Trophoblast cell (in vitro differentiated cells and primary cell): ENCODE measurements around the gene USP17L27.
"Not testable (repeated sequence)": the region's sequence is repeated elsewhere in the genome, so short reads cannot be mapped to it uniquely, and the experiment has no call there.

Experiments used
- DNase-seq, 2 donors: peaks; one replicate each; pipeline ENCODE4 v3.0.0-alpha.2; 2016
- H2AFZ ChIP-seq: 2 replicates; pipeline ENCODE4 v1.6.1; 2013; ENCODE audit warnings: low read length, moderate library complexity, mild to moderate bottlenecking; ENCODE audit not compliant: insufficient read depth, poor library complexity
- H2AK5ac ChIP-seq: 2 replicates; pipeline ENCODE4 v1.6.1; 2013; ENCODE audit warnings: mild to moderate bottlenecking, low read length
- H2BK120ac ChIP-seq: 2 replicates; pipeline ENCODE4 v1.6.1; 2013; ENCODE audit warnings: low read length, mild to moderate bottlenecking, moderate library complexity; ENCODE audit not compliant: insufficient read depth, poor library complexity
- H2BK12ac ChIP-seq: 2 replicates; pipeline ENCODE4 v1.6.1; 2013; ENCODE audit warnings: mild to moderate bottlenecking, low read length, moderate library complexity
- H2BK5ac ChIP-seq: 2 replicates; pipeline ENCODE4 v1.6.1; 2013; ENCODE audit warnings: low read length, low read depth, moderate library complexity, mild to moderate bottlenecking; ENCODE audit not compliant: poor library complexity
- H3K14ac ChIP-seq: 2 replicates; pipeline ENCODE4 v1.6.1; 2013; ENCODE audit warnings: mild to moderate bottlenecking, low read length
- H3K18ac ChIP-seq: 2 replicates; pipeline ENCODE4 v1.6.1; 2013; ENCODE audit warnings: mild to moderate bottlenecking, low read length
- H3K23ac ChIP-seq: 2 replicates; pipeline ENCODE4 v1.6.1; 2013; ENCODE audit warnings: low read length
- H3K27ac ChIP-seq: 2 replicates; pipeline ENCODE4 v1.5.1; 2013; ENCODE audit warnings: low read depth, mild to moderate bottlenecking, inconsistent platforms, low read length, moderate library complexity
- H3K27me3 ChIP-seq: 2 replicates; pipeline ENCODE4 v1.6.1; 2013; ENCODE audit warnings: inconsistent platforms, mild to moderate bottlenecking, low read length, moderate library complexity; ENCODE audit not compliant: insufficient read depth
- H3K36me3 ChIP-seq, 2 experiments: 1 replicate in 1 of 2; 2 replicates in 1 of 2; pipeline ENCODE4 v1.6.1; 2013; ENCODE audit warnings: low read length in 2 of 2, mild to moderate bottlenecking in 2 of 2, moderate library complexity in 1 of 2; ENCODE audit not compliant: insufficient read depth in 2 of 2, control insufficient read depth in 1 of 2
- H3K4ac ChIP-seq: 2 replicates; pipeline ENCODE4 v1.6.1; 2013; ENCODE audit warnings: low read depth, mild to moderate bottlenecking, low read length, moderate library complexity
- H3K4me1 ChIP-seq, 2 experiments: 1 replicate in 1 of 2; 2 replicates in 1 of 2; pipeline ENCODE4 v1.6.1; 2013; ENCODE audit warnings: low read length in 2 of 2, mild to moderate bottlenecking in 2 of 2, moderate library complexity in 1 of 2; ENCODE audit not compliant: insufficient read depth in 2 of 2, control insufficient read depth in 1 of 2
- H3K4me2 ChIP-seq: 2 replicates; pipeline ENCODE4 v1.6.1; 2013; ENCODE audit warnings: inconsistent platforms, mild to moderate bottlenecking, low read length, moderate library complexity
- H3K4me3 ChIP-seq: 2 replicates; pipeline ENCODE4 v1.5.1; 2013; ENCODE audit warnings: mild to moderate bottlenecking, low read depth, low read length, inconsistent platforms
- H3K79me1 ChIP-seq: one replicate; pipeline ENCODE4 v1.6.1; 2013; ENCODE audit warnings: low read length
- H3K79me2 ChIP-seq: 2 replicates; pipeline ENCODE4 v1.6.1; 2013; ENCODE audit warnings: low read length, mild to moderate bottlenecking; ENCODE audit not compliant: control insufficient read depth, insufficient read depth, poor library complexity
- H3K9ac ChIP-seq: 2 replicates; pipeline ENCODE4 v1.6.1; 2013; ENCODE audit warnings: mild to moderate bottlenecking, low read length
- H3K9me3 ChIP-seq: 2 replicates; pipeline ENCODE4 v1.6.1; 2013; ENCODE audit warnings: low read depth, mild to moderate bottlenecking, control low read depth, inconsistent platforms, low read length; ENCODE audit not compliant: insufficient read depth
- H4K12ac ChIP-seq: 2 replicates; pipeline ENCODE4 v1.6.1; 2013; ENCODE audit warnings: low read depth, mild to moderate bottlenecking, low read length, moderate library complexity
- H4K8ac ChIP-seq: 2 replicates; pipeline ENCODE4 v1.6.1; 2013; ENCODE audit warnings: low read depth, mild to moderate bottlenecking, low read length, moderate library complexity
- H4K91ac ChIP-seq: one replicate; pipeline ENCODE4 v1.6.1; 2013; ENCODE audit warnings: low read depth, mild to moderate bottlenecking, low read length, moderate library complexity
- WGBS: extraction: QIAGEN DNeasy Blood & Tissue Kit; methylation state at CpG from one replicate; pipeline ENCODE4 v1.1.7; 2013; ENCODE audit warnings: missing lambda C conversion rate; ENCODE audit not compliant: insufficient read length, insufficient coverage; ENCODE audit errors: extremely low coverage; 5-methylcytosine and 5-hydroxymethylcytosine counted together

The USP17L27 gene

DNA sequence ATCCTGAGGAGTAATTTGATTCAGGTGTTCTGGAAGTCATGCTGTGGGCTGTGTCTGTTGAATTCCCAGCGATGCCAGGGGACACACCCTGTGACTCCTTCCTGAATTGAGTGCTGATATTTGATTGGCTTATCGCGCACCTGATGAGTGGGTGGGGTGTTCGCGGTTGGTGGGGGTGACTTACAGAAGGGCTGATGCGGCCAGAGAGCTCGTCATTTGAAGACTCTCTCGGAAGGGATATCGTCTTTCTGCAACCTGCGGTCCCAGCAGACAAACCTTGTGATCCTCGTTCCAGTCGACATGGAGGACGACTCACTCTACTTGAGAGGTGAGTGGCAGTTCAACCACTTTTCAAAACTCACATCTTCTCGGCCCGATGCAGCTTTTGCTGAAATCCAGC lies 9.6 kb upstream of the USP17L27 start, which contains the start of gene USP17L26:
Gene USP17L26, plus strand, starts transcription at position 301 of the 400 bp plus-strand sequence. Its CDS starts 0 bp downstream, at position 301.
- H2BK5ac ChIP-seq, H3K4ac ChIP-seq, H3K4me1 ChIP-seq, H3K4me3 ChIP-seq, H3K23ac ChIP-seq, H3K36me3 ChIP-seq, H2AFZ ChIP-seq, H3K14ac ChIP-seq, H3K4me2 ChIP-seq, H4K12ac ChIP-seq, H4K91ac ChIP-seq, H3K27me3 ChIP-seq, H3K18ac ChIP-seq, H3K27ac ChIP-seq, H2AK5ac ChIP-seq, H2BK12ac ChIP-seq, H3K79me2 ChIP-seq, H2BK120ac ChIP-seq, DNase-seq, H3K9me3 ChIP-seq, H3K79me1 ChIP-seq, H3K9ac ChIP-seq, H4K8ac ChIP-seq: not testable (repeated sequence)
- WGBS, result no CpG with 5 or more reads among the region's 15 CpGs

DNA sequence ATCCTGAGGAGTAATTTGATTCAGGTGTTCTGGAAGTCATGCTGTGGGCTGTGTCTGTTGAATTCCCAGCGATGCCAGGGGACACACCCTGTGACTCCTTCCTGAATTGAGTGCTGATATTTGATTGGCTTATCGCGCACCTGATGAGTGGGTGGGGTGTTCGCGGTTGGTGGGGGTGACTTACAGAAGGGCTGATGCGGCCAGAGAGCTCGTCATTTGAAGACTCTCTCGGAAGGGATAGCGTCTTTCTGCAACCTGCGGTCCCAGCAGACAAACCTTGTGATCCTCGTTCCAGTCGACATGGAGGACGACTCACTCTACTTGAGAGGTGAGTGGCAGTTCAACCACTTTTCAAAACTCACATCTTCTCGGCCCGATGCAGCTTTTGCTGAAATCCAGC lies 4.8 kb upstream of the USP17L27 start, which contains the start of gene USP17L5:
Gene USP17L5, plus strand, starts transcription at position 301 of the 400 bp plus-strand sequence. Its CDS starts 0 bp downstream, at position 301.
- no CpG with 5 or more reads among the region's 15 CpGs for WGBS
- not testable (repeated sequence) for H3K79me2 ChIP-seq, H3K27me3 ChIP-seq, DNase-seq, H4K12ac ChIP-seq, H3K79me1 ChIP-seq, H3K4me1 ChIP-seq, H3K4me3 ChIP-seq, H3K4ac ChIP-seq, H2AFZ ChIP-seq, H2AK5ac ChIP-seq, H3K36me3 ChIP-seq, H3K9ac ChIP-seq, H2BK12ac ChIP-seq, H4K91ac ChIP-seq, H3K18ac ChIP-seq, H3K4me2 ChIP-seq, H4K8ac ChIP-seq, H2BK120ac ChIP-seq, H3K9me3 ChIP-seq, H2BK5ac ChIP-seq, H3K27ac ChIP-seq, H3K14ac ChIP-seq, H3K23ac ChIP-seq

DNA sequence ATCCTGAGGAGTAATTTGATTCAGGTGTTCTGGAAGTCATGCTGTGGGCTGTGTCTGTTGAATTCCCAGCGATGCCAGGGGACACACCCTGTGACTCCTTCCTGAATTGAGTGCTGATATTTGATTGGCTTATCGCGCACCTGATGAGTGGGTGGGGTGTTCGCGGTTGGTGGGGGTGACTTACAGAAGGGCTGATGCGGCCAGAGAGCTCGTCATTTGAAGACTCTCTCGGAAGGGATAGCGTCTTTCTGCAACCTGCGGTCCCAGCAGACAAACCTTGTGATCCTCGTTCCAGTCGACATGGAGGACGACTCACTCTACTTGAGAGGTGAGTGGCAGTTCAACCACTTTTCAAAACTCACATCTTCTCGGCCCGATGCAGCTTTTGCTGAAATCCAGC lies 4.6 kb downstream of the USP17L27 start, which contains the start of gene USP17L28:
Gene USP17L28, plus strand, starts transcription at position 301 of the 400 bp plus-strand sequence. Its CDS starts 0 bp downstream, at position 301.
- not testable (repeated sequence) for H3K4ac ChIP-seq, H3K14ac ChIP-seq, H3K79me2 ChIP-seq, H4K8ac ChIP-seq, H2BK5ac ChIP-seq, H3K18ac ChIP-seq, H3K9ac ChIP-seq, DNase-seq, H2AK5ac ChIP-seq, H3K36me3 ChIP-seq, H2BK12ac ChIP-seq, H3K4me1 ChIP-seq, H2AFZ ChIP-seq, H2BK120ac ChIP-seq, H3K27me3 ChIP-seq, H4K12ac ChIP-seq, H3K9me3 ChIP-seq, H3K79me1 ChIP-seq, H4K91ac ChIP-seq, H3K4me2 ChIP-seq, H3K4me3 ChIP-seq, H3K27ac ChIP-seq, H3K23ac ChIP-seq
- no CpG with 5 or more reads among the region's 15 CpGs for WGBS

DNA sequence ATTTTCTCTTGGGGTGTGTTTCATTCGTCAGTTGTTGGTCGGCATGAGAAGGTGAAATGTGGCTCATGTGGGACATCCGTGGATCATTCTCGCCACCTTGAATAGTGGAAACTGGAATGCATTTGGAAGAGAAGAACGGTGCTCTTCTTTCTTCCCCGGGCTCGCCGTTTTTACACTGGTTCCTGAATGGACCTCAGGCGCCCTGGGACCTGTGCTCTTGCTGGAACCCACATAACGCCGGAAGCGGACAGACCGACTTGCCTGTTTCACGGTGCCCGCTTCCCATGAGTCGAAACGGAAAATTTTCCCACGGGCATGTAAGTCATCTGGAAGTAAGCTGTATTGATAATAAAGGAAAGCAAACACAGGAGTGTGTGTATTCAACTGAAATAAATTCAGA lies 6.9 kb downstream of the USP17L27 start:
- WGBS, result no CpG with 5 or more reads among the region's 18 CpGs
- not testable (repeated sequence) for H3K23ac ChIP-seq, DNase-seq

More for the DNA sequence above, 6.9 kb downstream of the USP17L27 start:
- H3K4me1 ChIP-seq, H3K27ac ChIP-seq, H4K91ac ChIP-seq, H3K4me3 ChIP-seq, H2BK12ac ChIP-seq, H4K12ac ChIP-seq, H3K79me2 ChIP-seq, H3K9ac ChIP-seq, H3K14ac ChIP-seq, H3K36me3 ChIP-seq, H2BK5ac ChIP-seq, H3K27me3 ChIP-seq, H3K18ac ChIP-seq, H2BK120ac ChIP-seq, H3K9me3 ChIP-seq, H2AFZ ChIP-seq, H3K4ac ChIP-seq, H3K79me1 ChIP-seq, H4K8ac ChIP-seq, H3K4me2 ChIP-seq, H2AK5ac ChIP-seq: not testable (repeated sequence)
